Panc1 (cell line): ENCODE data around the gene PNMA6F. TPM values are rescaled to one million over a fixed set of nuclear protein-coding genes. Genes with fewer than 3 reads are reported as not detected.

Source experiments
- ATAC-seq: fragments of 200-7000 bp; cut with Tn5 transposase; 2 replicates; pipeline ENCODE4 v1.9.1; 2020; ENCODE audit warnings: mild to moderate bottlenecking, moderate library complexity
- BruUV-seq: library from RNA; stranded (reverse); fragments of 400-500 nt; replicated peaks from 2 replicates; lab custom pipeline; 2021; lab: Mats Ljungman, UMichigan
- CTCF ChIA-PET: fragments of 300-600 bp; sonication (Branson Sonifier 250); formaldehyde crosslinking; loops from one replicate; lab custom pipeline; 2022; ENCODE audit warnings: antibody characterized with exemption; lab: Charles Lee
- POLR2A ChIA-PET: fragments of 300-600 bp; sonication (Branson Sonifier 250); formaldehyde crosslinking; loops from one replicate; lab custom pipeline; 2022; ENCODE audit warnings: antibody characterized with exemption; lab: Charles Lee
- DNase-seq: peaks from one replicate; pipeline ENCODE4 v3.0.0-alpha.2; 2010; ENCODE audit warnings: low read depth, low spot score
- H3K27ac ChIP-seq: 2 replicates; pipeline ENCODE4 v1.5.1; 2011; ENCODE audit warnings: mild to moderate bottlenecking, low read length, inconsistent platforms
- H3K27me3 ChIP-seq: fragments of 200-500 bp; sonication (Bioruptor generic); 2 replicates; pipeline ENCODE4 v1.6.0; 2014; ENCODE audit warnings: low read length, inconsistent platforms; ENCODE audit not compliant: control insufficient read depth, insufficient read depth
- H3K36me3 ChIP-seq: fragments of 200-500 bp; sonication (Bioruptor generic); 2 replicates; pipeline ENCODE4 v1.5.1; 2014; ENCODE audit warnings: inconsistent platforms, mild to moderate bottlenecking, low read length, moderate library complexity; ENCODE audit not compliant: control insufficient read depth, insufficient read depth
- H3K4me1 ChIP-seq: 2 replicates; pipeline ENCODE4 v1.5.1; 2011; ENCODE audit warnings: inconsistent platforms, mild to moderate bottlenecking, low read length, moderate library complexity; ENCODE audit not compliant: control insufficient read depth, insufficient read depth
- H3K4me3 ChIP-seq, 2 experiments: 2 replicates each; pipeline ENCODE4 v1.5.1; 2011 to 2012; ENCODE audit warnings: low read depth in 2 of 2, low read length in 2 of 2, mild to moderate bottlenecking in 2 of 2, inconsistent platforms in 1 of 2, moderate library complexity in 1 of 2
- H3K9me3 ChIP-seq: fragments of 200-500 bp; sonication (Bioruptor generic); 2 replicates; pipeline ENCODE4 v1.5.1; 2014; ENCODE audit warnings: low read depth, mild to moderate bottlenecking, inconsistent platforms, low read length, moderate library complexity; ENCODE audit not compliant: control insufficient read depth, insufficient read depth
- POLR2AphosphoS5 ChIP-seq: IDR thresholded peaks from 2 replicates; pipeline ENCODE4 v1.6.1; 2012; ENCODE audit warnings: mild to moderate bottlenecking, low read depth, low read length, moderate library complexity
- SIN3A ChIP-seq: IDR thresholded peaks from 2 replicates; pipeline ENCODE4 v1.6.1; 2012; ENCODE audit warnings: low read depth, mild to moderate bottlenecking, low read length, moderate library complexity, borderline replicate concordance; ENCODE audit not compliant: insufficient read depth
- TCF7L2 ChIP-seq: IDR thresholded peaks from 2 replicates; pipeline ENCODE4 v1.6.1; 2011; ENCODE audit warnings: mild to moderate bottlenecking, low read depth, low read length, inconsistent platforms
- in situ Hi-C: cut with HindIII; loops from 2 replicates; pipeline ENCODE4 v1.10.0; 2016; ENCODE audit warnings: low sequenced_read_pairs, low pct_unique_long_range_greater_than_20kb
- intact Hi-C: fragments of 100-400 bp; cut with micrococcal nuclease; formaldehyde crosslinking; loops from one replicate; pipeline ENCODE4 v1.10.0; 2022; ENCODE audit not compliant: unreplicated experiment
- total RNA-seq: library from RNA; stranded (reverse); gene quantifications from one replicate; pipeline ENCODE4 v1.2.1, GENCODE V29; 2021; ENCODE audit not compliant: unreplicated experiment
- TF ChIP-seq, protein P1 (sequence below), 2 experiments: IDR thresholded peaks; 2 replicates each; pipeline ENCODE4 v1.6.1; 2011 to 2012; ENCODE audit warnings: low read depth in 2 of 2, control low read depth in 1 of 2, low read length in 1 of 2, mild to moderate bottlenecking in 1 of 2, moderate library complexity in 1 of 2; ENCODE audit not compliant: insufficient read depth in 1 of 2
- TF ChIP-seq, protein P2 (sequence below): fragments of 450-650 bp; IDR thresholded peaks from 2 replicates; pipeline ENCODE4 v1.5.1; 2017; ENCODE audit warnings: mild to moderate bottlenecking

The PNMA6F gene
- total RNA-seq, 1 experiment from 2014 or later, result not detected

DNA sequence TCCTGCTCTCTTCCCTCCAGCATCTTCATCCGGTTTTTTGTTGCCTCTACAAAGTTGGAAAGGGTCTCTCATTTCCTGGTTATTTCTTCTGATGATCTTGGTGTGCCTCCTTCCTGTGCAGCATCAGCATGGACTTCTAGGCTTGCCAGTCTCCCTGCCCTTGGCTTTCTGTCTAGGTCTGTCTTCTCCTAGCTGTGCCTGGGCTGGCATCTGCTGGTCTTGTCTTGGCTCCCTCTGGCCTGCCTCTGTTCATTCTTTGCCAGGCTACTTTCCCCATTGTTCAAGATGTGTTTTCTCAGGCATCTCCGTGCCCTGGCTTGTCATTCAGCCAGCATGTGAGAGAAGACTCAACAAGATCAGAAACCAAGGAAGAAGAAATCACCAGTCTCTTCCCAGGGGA, 22.1 kb upstream of the PNMA6F start:
- BruUV-seq, result no TSS peak
- no peak for ATAC-seq
- Histone ChIP-seq H3K4me3 (no peak overlapping the region), H3K4me1 (no peaks in the 10 kb centered on the region), H3K27ac (no peak overlapping the region), H3K27me3 (no peaks in the 10 kb centered on the region), H3K9me3 (no peaks in the 10 kb centered on the region), H3K36me3 (no peaks in the 10 kb centered on the region)
- POLR2A ChIA-PET, result no interaction called here
- CTCF ChIA-PET, result no interaction called here
- DNase-seq, result no peak
- in situ Hi-C loops (no loop called here), intact Hi-C loops (no loop called here)
- TF ChIP-seq, protein P1, sequence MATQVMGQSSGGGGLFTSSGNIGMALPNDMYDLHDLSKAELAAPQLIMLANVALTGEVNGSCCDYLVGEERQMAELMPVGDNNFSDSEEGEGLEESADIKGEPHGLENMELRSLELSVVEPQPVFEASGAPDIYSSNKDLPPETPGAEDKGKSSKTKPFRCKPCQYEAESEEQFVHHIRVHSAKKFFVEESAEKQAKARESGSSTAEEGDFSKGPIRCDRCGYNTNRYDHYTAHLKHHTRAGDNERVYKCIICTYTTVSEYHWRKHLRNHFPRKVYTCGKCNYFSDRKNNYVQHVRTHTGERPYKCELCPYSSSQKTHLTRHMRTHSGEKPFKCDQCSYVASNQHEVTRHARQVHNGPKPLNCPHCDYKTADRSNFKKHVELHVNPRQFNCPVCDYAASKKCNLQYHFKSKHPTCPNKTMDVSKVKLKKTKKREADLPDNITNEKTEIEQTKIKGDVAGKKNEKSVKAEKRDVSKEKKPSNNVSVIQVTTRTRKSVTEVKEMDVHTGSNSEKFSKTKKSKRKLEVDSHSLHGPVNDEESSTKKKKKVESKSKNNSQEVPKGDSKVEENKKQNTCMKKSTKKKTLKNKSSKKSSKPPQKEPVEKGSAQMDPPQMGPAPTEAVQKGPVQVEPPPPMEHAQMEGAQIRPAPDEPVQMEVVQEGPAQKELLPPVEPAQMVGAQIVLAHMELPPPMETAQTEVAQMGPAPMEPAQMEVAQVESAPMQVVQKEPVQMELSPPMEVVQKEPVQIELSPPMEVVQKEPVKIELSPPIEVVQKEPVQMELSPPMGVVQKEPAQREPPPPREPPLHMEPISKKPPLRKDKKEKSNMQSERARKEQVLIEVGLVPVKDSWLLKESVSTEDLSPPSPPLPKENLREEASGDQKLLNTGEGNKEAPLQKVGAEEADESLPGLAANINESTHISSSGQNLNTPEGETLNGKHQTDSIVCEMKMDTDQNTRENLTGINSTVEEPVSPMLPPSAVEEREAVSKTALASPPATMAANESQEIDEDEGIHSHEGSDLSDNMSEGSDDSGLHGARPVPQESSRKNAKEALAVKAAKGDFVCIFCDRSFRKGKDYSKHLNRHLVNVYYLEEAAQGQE (IDR thresholded peaks at IDR 0.05; ENCODE audit: insufficient read depth in 1 of 2, low read depth in 2 of 2, low read length in 1 of 2), result no peak
- TF ChIP-seq, protein P2, sequence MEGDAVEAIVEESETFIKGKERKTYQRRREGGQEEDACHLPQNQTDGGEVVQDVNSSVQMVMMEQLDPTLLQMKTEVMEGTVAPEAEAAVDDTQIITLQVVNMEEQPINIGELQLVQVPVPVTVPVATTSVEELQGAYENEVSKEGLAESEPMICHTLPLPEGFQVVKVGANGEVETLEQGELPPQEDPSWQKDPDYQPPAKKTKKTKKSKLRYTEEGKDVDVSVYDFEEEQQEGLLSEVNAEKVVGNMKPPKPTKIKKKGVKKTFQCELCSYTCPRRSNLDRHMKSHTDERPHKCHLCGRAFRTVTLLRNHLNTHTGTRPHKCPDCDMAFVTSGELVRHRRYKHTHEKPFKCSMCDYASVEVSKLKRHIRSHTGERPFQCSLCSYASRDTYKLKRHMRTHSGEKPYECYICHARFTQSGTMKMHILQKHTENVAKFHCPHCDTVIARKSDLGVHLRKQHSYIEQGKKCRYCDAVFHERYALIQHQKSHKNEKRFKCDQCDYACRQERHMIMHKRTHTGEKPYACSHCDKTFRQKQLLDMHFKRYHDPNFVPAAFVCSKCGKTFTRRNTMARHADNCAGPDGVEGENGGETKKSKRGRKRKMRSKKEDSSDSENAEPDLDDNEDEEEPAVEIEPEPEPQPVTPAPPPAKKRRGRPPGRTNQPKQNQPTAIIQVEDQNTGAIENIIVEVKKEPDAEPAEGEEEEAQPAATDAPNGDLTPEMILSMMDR, result no peak
- TF ChIP-seq POLR2AphosphoS5, result no peak

DNA sequence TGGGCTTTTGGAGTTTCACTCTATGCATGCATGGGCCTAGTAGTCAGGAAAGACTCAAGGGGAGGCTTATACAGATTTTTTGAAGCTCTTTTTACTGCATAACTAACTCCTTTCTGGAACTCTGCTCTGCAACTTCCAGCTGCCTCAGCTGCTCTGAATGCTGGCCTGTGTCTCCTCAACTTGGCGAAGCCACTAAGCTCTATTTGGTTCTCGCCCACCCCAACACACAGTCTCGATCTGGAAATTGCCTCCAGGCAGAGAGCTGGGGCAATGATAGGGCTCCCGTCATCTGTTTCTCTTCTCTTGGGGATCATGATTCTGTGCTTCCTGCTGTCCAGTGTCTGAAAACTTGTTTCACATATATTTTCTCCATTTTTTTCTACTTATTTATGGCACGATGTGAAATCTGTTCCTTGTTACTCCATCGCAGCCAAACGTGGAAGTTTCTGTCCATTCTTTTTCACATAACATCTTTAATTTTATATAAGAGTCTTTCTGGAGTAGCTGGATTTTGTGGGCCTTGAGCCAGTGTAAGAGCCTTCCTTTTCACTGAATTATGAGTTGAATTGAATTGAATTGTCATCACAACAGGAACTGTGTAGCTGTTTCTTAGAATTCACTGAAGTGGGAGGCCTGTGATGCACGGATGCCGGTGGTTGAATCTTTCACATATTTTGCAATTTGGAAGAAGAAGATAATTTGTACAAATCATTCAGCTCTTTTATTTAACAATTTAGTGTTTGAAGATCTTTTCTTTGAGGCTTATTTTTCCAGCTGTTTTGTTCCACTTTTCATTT, 21.4 kb upstream of the PNMA6F start:
- DNase-seq (no peak), ATAC-seq (no peak)
- intact Hi-C loops (no loop called here), in situ Hi-C loops (no loop called here)
- ChIA-PET POLR2A (no interaction called here), CTCF (no interaction called here)
- H3K4me3 ChIP-seq, result no peak overlapping the region
- no peaks in the 10 kb centered on the region for H3K27me3 ChIP-seq
- no peaks in the 10 kb centered on the region for H3K4me1 ChIP-seq
- no peak for TF ChIP-seq TCF7L2
- no peak for TF ChIP-seq SIN3A
- no peak for TF ChIP-seq POLR2AphosphoS5
- TF ChIP-seq, protein P1 (IDR thresholded peaks at IDR 0.05; ENCODE audit: insufficient read depth in 1 of 2, low read depth in 2 of 2, low read length in 1 of 2), result no peak
- TF ChIP-seq, protein P2, result no peak
- no TSS peak for BruUV-seq
- no peaks in the 10 kb centered on the region for H3K9me3 ChIP-seq
- no peaks in the 10 kb centered on the region for H3K36me3 ChIP-seq
- H3K27ac ChIP-seq, result no peak overlapping the region
